ENCODE data around the gene RBM15. TPM values are rescaled to one million over a fixed set of nuclear protein-coding genes. Genes with fewer than 3 reads are reported as not detected.

Gene RBM15
- total RNA-seq, 1 donor from 2014 or later: 19.0 TPM

- Mint-ChIP-seq H3K4me3 (ENCODE audit: unreplicated experiment) (no peak overlapping the region), H3K27me3 (ENCODE audit: low read depth) (peaks cover 5% of the 10 kb centered on the region), H3K4me1 (ENCODE audit: low read depth) (peaks cover 35% of the 10 kb centered on the region), H3K27ac (ENCODE audit: unreplicated experiment) (no peak overlapping the region), H3K9me3 (ENCODE audit: low read depth) (no peaks in the 10 kb centered on the region), H3K36me3 (ENCODE audit: low read depth) (no peaks in the 10 kb centered on the region)
- TF ChIP-seq CTCF (IDR thresholded peaks at IDR 0.05): peak; percentile 98
- DNase-seq (ENCODE audit: low spot score): peak; percentile 92
Observed at GRCh38 chr1:110312188-110313121, 26.7 kb upstream of the RBM15 start.

DNA sequence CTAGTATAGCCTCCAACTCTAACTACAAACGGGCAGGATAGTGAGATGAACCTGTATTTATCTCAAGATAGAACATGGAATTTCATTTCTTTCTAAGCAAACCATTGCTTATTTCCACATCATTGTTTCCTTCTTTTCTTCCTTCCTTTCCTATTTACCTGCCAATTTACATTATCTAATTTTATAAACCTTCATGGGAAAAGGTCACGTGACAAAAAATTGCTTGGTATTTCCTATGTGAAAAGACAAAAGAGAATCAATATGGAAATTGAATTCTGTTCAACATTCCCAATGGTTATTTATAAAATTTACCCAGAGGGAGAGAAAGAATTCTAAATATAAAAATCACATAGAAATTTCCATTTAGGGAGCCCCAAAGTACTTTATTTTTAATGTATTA, 22.4 kb upstream of the RBM15 start:
- Mint-ChIP-seq H3K9me3 (ENCODE audit: low read depth) (peaks cover 6% of the 10 kb centered on the region), H3K4me1 (ENCODE audit: low read depth) (peaks cover 8% of the 10 kb centered on the region), H3K4me3 (ENCODE audit: unreplicated experiment) (no peak overlapping the region), H3K27ac (ENCODE audit: unreplicated experiment) (no peak overlapping the region), H3K27me3 (ENCODE audit: low read depth) (peaks cover 8% of the 10 kb centered on the region), H3K36me3 (ENCODE audit: low read depth) (no peaks in the 10 kb centered on the region)
- DNase-seq (ENCODE audit: low spot score): no peak
- TF ChIP-seq CTCF (IDR thresholded peaks at IDR 0.05): no peak

DNA sequence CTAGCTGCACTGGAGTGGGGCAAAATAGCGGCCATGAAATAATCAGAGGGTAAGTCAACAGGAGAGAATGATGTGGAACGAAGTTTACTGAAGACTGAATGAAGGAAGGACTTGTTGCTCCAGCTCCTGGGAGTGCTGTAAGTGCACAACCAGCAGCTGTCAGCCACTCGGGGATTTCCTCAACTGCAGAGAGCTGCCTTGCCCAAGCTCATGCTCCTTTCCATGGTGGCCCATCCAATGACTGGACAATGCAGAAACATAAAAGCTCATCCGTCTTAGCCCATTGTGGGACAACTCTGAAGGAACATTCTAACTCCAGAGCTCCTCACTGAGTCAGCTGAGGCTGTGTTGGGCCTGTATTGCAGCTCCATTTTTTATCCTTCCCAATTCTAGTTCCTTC, 21.1 kb upstream of the RBM15 start:
- H3K4me3 Mint-ChIP-seq (ENCODE audit: unreplicated experiment): no peak overlapping the region
- no peak for DNase-seq (ENCODE audit: low spot score)
- no peaks in the 10 kb centered on the region for H3K4me1 Mint-ChIP-seq (ENCODE audit: low read depth)
- H3K27me3 Mint-ChIP-seq (ENCODE audit: low read depth): peaks cover 7% of the 10 kb centered on the region
- no peak for TF ChIP-seq CTCF (IDR thresholded peaks at IDR 0.05)
- H3K36me3 Mint-ChIP-seq (ENCODE audit: low read depth): no peaks in the 10 kb centered on the region
- no peak overlapping the region for H3K27ac Mint-ChIP-seq (ENCODE audit: unreplicated experiment)
- peaks cover 6% of the 10 kb centered on the region for H3K9me3 Mint-ChIP-seq (ENCODE audit: low read depth)

- Mint-ChIP-seq H3K4me3 (ENCODE audit: unreplicated experiment) (no peak overlapping the region), H3K4me1 (ENCODE audit: low read depth) (no peaks in the 10 kb centered on the region)
Observed at GRCh38 chr1:110319332-110320167, 19.6 kb upstream of the RBM15 start.

More at GRCh38 chr1:110319332-110320167, 19.6 kb upstream of the RBM15 start:
- no peak for DNase-seq (ENCODE audit: low spot score)
- Mint-ChIP-seq H3K27ac (ENCODE audit: unreplicated experiment) (no peak overlapping the region), H3K27me3 (ENCODE audit: low read depth) (peaks cover 7% of the 10 kb centered on the region), H3K9me3 (ENCODE audit: low read depth) (peaks cover 6% of the 10 kb centered on the region), H3K36me3 (ENCODE audit: low read depth) (peaks cover 2% of the 10 kb centered on the region)
- TF ChIP-seq CTCF (IDR thresholded peaks at IDR 0.05): no peak
